ENCODE measurements around the gene TMEM248.
"Not testable (repeated sequence)": the region's sequence is repeated elsewhere in the genome, so short reads cannot be mapped to it uniquely, and the experiment has no call there.

The TMEM248 gene

GRCh38 chr7:66996444-66997191, 75.6 kb downstream of the TMEM248 start, which contains the start of gene TYW1:
TYW1 (plus strand) TSS chr7:66996833; CDS start chr7:66996979, 146 bp downstream.
- peak; percentile 96 to 97 for DNase-seq (ENCODE audit: low read depth in 1 of 2, low spot score in 1 of 2)

GRCh38 chr7:67000601-67001258, 79.7 kb downstream of the TMEM248 start:
- DNase-seq (ENCODE audit: low read depth in 1 of 2, low spot score in 1 of 2): not testable (repeated sequence)

GRCh38 chr7:67004145-67004544, 83.1 kb downstream of the TMEM248 start:
- DNase-seq (ENCODE audit: low read depth in 1 of 2, low spot score in 1 of 2): not testable (repeated sequence)

- no peak for DNase-seq (ENCODE audit: low read depth in 1 of 2, low spot score in 1 of 2)
These were observed 85.9 kb downstream of the TMEM248 start for GRCh38 chr7:67006965-67007364.
